Tibial nerve (tissue), 4 donors: Measurements from ENCODE around the gene HMGB2. TPM values are rescaled to one million over a fixed set of nuclear protein-coding genes. Genes with fewer than 3 reads are reported as not detected.

Experiments used
- DNase-seq, 2 donors: peaks; one replicate each; pipeline ENCODE4 v3.0.0-alpha.2; 2019; ENCODE audit warnings: low spot score in 2 of 2
- H3K27ac ChIP-seq, 4 donors: fragments of 200-600 bp; sonication (generic) in 3 of 4; one replicate each; pipeline ENCODE4 v1.5.1; 2017 to 2019; ENCODE audit warnings: mild to moderate bottlenecking in 1 of 4
- H3K27me3 ChIP-seq, 2 donors: fragments of 200-600 bp; sonication (generic) in 1 of 2; one replicate each; pipeline versions ENCODE4 v1.5.1 to v1.6.0; 2017 to 2019
- H3K36me3 ChIP-seq, 3 donors: fragments of 200-600 bp; sonication (generic); one replicate each; pipeline ENCODE4 v1.5.1; 2018 to 2019
- H3K4me1 ChIP-seq, 4 donors: fragments of 200-600 bp; sonication (generic) in 3 of 4; one replicate each; pipeline ENCODE4 v1.5.1; 2017 to 2019
- H3K4me3 ChIP-seq, 4 donors: fragments of 200-600 bp; sonication (generic) in 3 of 4; one replicate each; pipeline ENCODE4 v1.5.1; 2017 to 2019; ENCODE audit warnings: mild to moderate bottlenecking in 1 of 4, moderate library complexity in 1 of 4
- H3K9me3 ChIP-seq, 4 donors: fragments of 200-600 bp; sonication (generic) in 3 of 4; one replicate each; pipeline ENCODE4 v1.5.1; 2017 to 2019
- CTCF ChIP-seq, 5 experiments: fragments of 200-600 bp in 3 of 5; fragments of 450-650 bp in 2 of 5; sonication (generic) in 3 of 5; IDR thresholded peaks; one replicate each; pipeline ENCODE4 v1.5.1; 2016 to 2019; ENCODE audit warnings: antibody characterized with exemption in 5 of 5, mild to moderate bottlenecking in 3 of 5, moderate library complexity in 2 of 5
- EP300 ChIP-seq, 2 donors: sonication (generic); formaldehyde crosslinking; IDR thresholded peaks; one replicate each; pipeline ENCODE4 v1.6.1; 2017; ENCODE audit warnings: antibody characterized with exemption in 2 of 2, mild to moderate bottlenecking in 1 of 2
- POLR2A ChIP-seq, 2 donors: fragments of 450-650 bp; IDR thresholded peaks; one replicate each; pipeline ENCODE4 v1.6.1; 2017; ENCODE audit warnings: antibody characterized with exemption in 2 of 2, mild to moderate bottlenecking in 2 of 2, moderate library complexity in 2 of 2
- WGBS, 2 donors: methylation state at CpG; one replicate each; pipeline ENCODE4 v1.1.5; 2018; 5-methylcytosine and 5-hydroxymethylcytosine counted together
- total RNA-seq, 4 donors: library from RNA; depleted of rRNA; stranded (reverse); fragments of >200 nt; gene quantifications; one replicate each; pipeline ENCODE4 v1.1.0, GENCODE V29; 2016

HMGB2 gene
- total RNA-seq, 4 donors from 2014 or later: 63.3 to 83.4 (median 72.4) TPM

- Histone ChIP-seq H3K36me3 (no peaks in the 10 kb centered on the region), H3K4me3 (peak overlapping the region in 1 of 4 donors; percentile 18), H3K27ac (peak overlapping the region in 2 of 4 donors; percentile 96 to 99), H3K27me3 (peaks cover 0 to 3% of the 10 kb centered on the region in 2 donors), H3K9me3 (no peaks in the 10 kb centered on the region), H3K4me1 (peaks cover 0 to 41% (median 0%) of the 10 kb centered on the region in 4 donors)
- no peak for DNase-seq
- 38 to 40% methylated on average over 4 of the region's 4 CpGs for WGBS, 2 donors
- TF ChIP-seq EP300 (IDR thresholded peaks at IDR 0.05): no peak
- no peak for TF ChIP-seq CTCF (IDR thresholded peaks at IDR 0.05)
- no peak for TF ChIP-seq POLR2A (IDR thresholded peaks at IDR 0.05)
These were observed 33.8 kb upstream of the HMGB2 start for GRCh38 chr4:173367946-173368345.

GRCh38 chr4:173367285-173367684 lies 33.1 kb upstream of the HMGB2 start:
- no peaks in the 10 kb centered on the region for H3K9me3 ChIP-seq
- peak overlapping the region in 2 of 4 donors; percentile 96 to 99 for H3K27ac ChIP-seq
- H3K4me1 ChIP-seq: peaks cover 0 to 38% (median 0%) of the 10 kb centered on the region in 4 donors
- H3K36me3 ChIP-seq: no peaks in the 10 kb centered on the region
- no peak overlapping the region for H3K4me3 ChIP-seq
- TF ChIP-seq POLR2A (IDR thresholded peaks at IDR 0.05): no peak
- no peak for TF ChIP-seq CTCF (IDR thresholded peaks at IDR 0.05)
- TF ChIP-seq EP300 (IDR thresholded peaks at IDR 0.05): no peak
- DNase-seq: no peak
- H3K27me3 ChIP-seq: peaks cover 0 to 3% of the 10 kb centered on the region in 2 donors

GRCh38 chr4:173365359-173365996 lies 31.3 kb upstream of the HMGB2 start:
- Histone ChIP-seq H3K27me3 (no peaks in the 10 kb centered on the region), H3K4me3 (no peak overlapping the region), H3K36me3 (no peaks in the 10 kb centered on the region), H3K4me1 (peaks cover 0 to 38% (median 0%) of the 10 kb centered on the region in 4 donors), H3K27ac (no peak overlapping the region), H3K9me3 (no peaks in the 10 kb centered on the region)
- TF ChIP-seq CTCF (IDR thresholded peaks at IDR 0.05) (no peak), POLR2A (IDR thresholded peaks at IDR 0.05) (no peak), EP300 (IDR thresholded peaks at IDR 0.05) (no peak)
- no peak for DNase-seq
- 34 to 38% methylated on average over 2 of the region's 2 CpGs for WGBS, 2 donors

- peaks cover 0 to 23% (median 0%) of the 10 kb centered on the region in 4 donors for H3K4me1 ChIP-seq
These were observed 28.5 kb upstream of the HMGB2 start for GRCh38 chr4:173362666-173363065.

More at GRCh38 chr4:173362666-173363065, 28.5 kb upstream of the HMGB2 start:
- WGBS, 2 donors: 91 to 94% methylated on average over 3 of the region's 3 CpGs
- Histone ChIP-seq H3K27ac (no peak overlapping the region), H3K9me3 (no peaks in the 10 kb centered on the region), H3K36me3 (no peaks in the 10 kb centered on the region), H3K4me3 (no peak overlapping the region), H3K27me3 (no peaks in the 10 kb centered on the region)
- no peak for DNase-seq
- TF ChIP-seq CTCF (IDR thresholded peaks at IDR 0.05) (no peak), POLR2A (IDR thresholded peaks at IDR 0.05) (no peak), EP300 (IDR thresholded peaks at IDR 0.05) (no peak)
